ENCODE data around the gene ST8SIA4. TPM values are rescaled to one million over a fixed set of nuclear protein-coding genes. Genes with fewer than 3 reads are reported as not detected.

ST8SIA4 gene
- total and polyA plus RNA-seq, 2 experiments from 2014 or later, result 3.1 to 6.0 TPM

- no peaks in the 10 kb centered on the region for H4K20me1 ChIP-seq (ENCODE audit: insufficient read depth, poor library complexity, severe bottlenecking)
- no peaks in the 10 kb centered on the region for H3K9me3 ChIP-seq (ENCODE audit: low read depth)
- no peaks in the 10 kb centered on the region for H3K9me2 ChIP-seq (replicated peaks; ENCODE audit: insufficient read depth)
- H3K27me3 ChIP-seq, result no peaks in the 10 kb centered on the region
- H3K4me1 ChIP-seq (ENCODE audit: insufficient read depth), result peaks cover 6% of the 10 kb centered on the region
- no peak overlapping the region for H2AFZ ChIP-seq
- 97% methylated on average over 4 of the region's 4 CpGs for WGBS (ENCODE audit: low lambda C conversion rate, missing lambda C conversion rate)
- H3K27ac ChIP-seq, result no peak overlapping the region
- H3K4me3 ChIP-seq, result no peak overlapping the region
- TF ChIP-seq CTCF (IDR thresholded peaks at IDR 0.05; ENCODE audit: poor library complexity) (no peak), EZH2phosphoT487 (IDR thresholded peaks at IDR 0.05; ENCODE audit: low read depth, severe bottlenecking, unreplicated experiment) (no peak), EZH2 (IDR thresholded peaks at IDR 0.05; ENCODE audit: borderline replicate concordance) (no peak)
- no peak for DNase-seq (ENCODE audit: low spot score)
- no peaks in the 10 kb centered on the region for H3K36me3 ChIP-seq (replicated peaks; ENCODE audit: insufficient read depth, low read depth)
- H3K79me2 ChIP-seq, result no peaks in the 10 kb centered on the region
- H3K4me2 ChIP-seq, result no peak overlapping the region
Measured at GRCh38 chr5:100780376-100780870, 122.7 kb downstream of the ST8SIA4 start.

- WGBS (ENCODE audit: low lambda C conversion rate, missing lambda C conversion rate), result 96% methylated on average over 7 of the region's 7 CpGs
- Histone ChIP-seq H3K4me3 (no peak overlapping the region), H3K79me2 (no peaks in the 10 kb centered on the region), H3K27ac (no peak overlapping the region), H3K9me2 (replicated peaks; ENCODE audit: insufficient read depth) (no peaks in the 10 kb centered on the region), H2AFZ (no peak overlapping the region), H3K4me1 (ENCODE audit: insufficient read depth) (peaks cover 6% of the 10 kb centered on the region), H3K36me3 (replicated peaks; ENCODE audit: insufficient read depth, low read depth) (no peaks in the 10 kb centered on the region), H3K27me3 (no peaks in the 10 kb centered on the region), H4K20me1 (ENCODE audit: insufficient read depth, poor library complexity, severe bottlenecking) (no peaks in the 10 kb centered on the region), H3K4me2 (no peak overlapping the region), H3K9me3 (ENCODE audit: low read depth) (no peaks in the 10 kb centered on the region)
- no peak for DNase-seq (ENCODE audit: low spot score)
- TF ChIP-seq CTCF (IDR thresholded peaks at IDR 0.05; ENCODE audit: poor library complexity) (no peak), EZH2 (IDR thresholded peaks at IDR 0.05; ENCODE audit: borderline replicate concordance) (no peak), EZH2phosphoT487 (IDR thresholded peaks at IDR 0.05; ENCODE audit: low read depth, severe bottlenecking, unreplicated experiment) (no peak)
Measured at GRCh38 chr5:100779669-100780375, 123.3 kb downstream of the ST8SIA4 start.

- Histone ChIP-seq H2AFZ (peak overlapping the region; percentile 47), H3K27ac (peak overlapping the region; percentile 53)
- DNase-seq (ENCODE audit: low spot score), result peak; percentile 46
Measured at GRCh38 chr5:100777680-100778300, 125.3 kb downstream of the ST8SIA4 start.

More at GRCh38 chr5:100777680-100778300, 125.3 kb downstream of the ST8SIA4 start:
- H3K4me1 ChIP-seq (ENCODE audit: insufficient read depth), result peaks cover 9% of the 10 kb centered on the region
- WGBS (ENCODE audit: low lambda C conversion rate, missing lambda C conversion rate), result 61% methylated on average over 4 of the region's 4 CpGs
- no peak overlapping the region for H3K4me3 ChIP-seq
- H3K36me3 ChIP-seq (replicated peaks; ENCODE audit: insufficient read depth, low read depth), result no peaks in the 10 kb centered on the region
- H3K4me2 ChIP-seq, result peak overlapping the region; percentile 38
- H3K9me3 ChIP-seq (ENCODE audit: low read depth), result no peaks in the 10 kb centered on the region
- no peaks in the 10 kb centered on the region for H3K27me3 ChIP-seq
- no peaks in the 10 kb centered on the region for H3K9me2 ChIP-seq (replicated peaks; ENCODE audit: insufficient read depth)
- TF ChIP-seq CTCF (IDR thresholded peaks at IDR 0.05; ENCODE audit: poor library complexity) (no peak), EZH2phosphoT487 (IDR thresholded peaks at IDR 0.05; ENCODE audit: low read depth, severe bottlenecking, unreplicated experiment) (no peak), EZH2 (IDR thresholded peaks at IDR 0.05; ENCODE audit: borderline replicate concordance) (no peak)
- H3K79me2 ChIP-seq, result no peaks in the 10 kb centered on the region
- no peaks in the 10 kb centered on the region for H4K20me1 ChIP-seq (ENCODE audit: insufficient read depth, poor library complexity, severe bottlenecking)

All from hepatocyte (in vitro differentiated cells).